CD4-positive, alpha-beta memory T cell (primary cell): ENCODE measurements around the gene BARHL1. TPM values are rescaled to one million over a fixed set of nuclear protein-coding genes. Genes with fewer than 3 reads are reported as not detected.

Experiments used
- CTCF ChIA-PET: fragments of 350-600 bp; sonication (Branson Sonifier 250); formaldehyde crosslinking; loops from one replicate; lab custom pipeline; 2021; ENCODE audit warnings: inconsistent platforms; ENCODE audit not compliant: partially characterized antibody; lab: Charles Lee
- POLR2A ChIA-PET: fragments of 350-600 bp; sonication (Branson Sonifier 250); formaldehyde crosslinking; loops from one replicate; lab custom pipeline; 2021; ENCODE audit not compliant: partially characterized antibody; lab: Charles Lee
- DNase-seq, 5 donors: peaks; one replicate each; pipeline versions ENCODE4 v3.0.0 to v3.0.0-alpha.2; 2020 to 2022; ENCODE audit warnings: mixed read lengths in 1 of 5
- H3K27ac ChIP-seq: one replicate; pipeline ENCODE4 v1.7.0; 2013; ENCODE audit warnings: low read depth, low read length
- H3K27me3 ChIP-seq: 2 replicates; pipeline ENCODE4 v1.7.0; 2013; ENCODE audit warnings: mild to moderate bottlenecking, low read length, moderate library complexity; ENCODE audit not compliant: insufficient read depth
- H3K36me3 ChIP-seq: 2 replicates; pipeline ENCODE4 v1.7.0; 2013; ENCODE audit warnings: mild to moderate bottlenecking, low read length, moderate library complexity; ENCODE audit not compliant: insufficient read depth
- H3K4me1 ChIP-seq: 2 replicates; pipeline ENCODE4 v1.7.0; 2013; ENCODE audit warnings: mild to moderate bottlenecking, low read length, moderate library complexity; ENCODE audit not compliant: insufficient read depth
- H3K4me3 ChIP-seq, 2 donors: one replicate each; pipeline ENCODE4 v1.7.0; 2013; ENCODE audit warnings: low read length in 2 of 2, mild to moderate bottlenecking in 1 of 2
- H3K9me3 ChIP-seq, 2 donors: one replicate each; pipeline ENCODE4 v1.7.0; 2013; ENCODE audit warnings: low read length in 2 of 2, control low read depth in 1 of 2; ENCODE audit not compliant: control insufficient read depth in 1 of 2
- H3K27ac Mint-ChIP-seq, 7 donors: one replicate each; pipeline ENCODE4 v1.8.0; 2020 to 2021; ENCODE audit warnings: mixed read lengths in 7 of 7, mild to moderate bottlenecking in 6 of 7, inconsistent platforms in 3 of 7, moderate library complexity in 3 of 7
- H3K27me3 Mint-ChIP-seq, 2 donors: one replicate each; pipeline ENCODE4 v1.8.0; 2020 to 2021; ENCODE audit warnings: mixed read lengths in 2 of 2
- H3K36me3 Mint-ChIP-seq, 2 donors: one replicate each; pipeline ENCODE4 v1.8.0; 2020 to 2021; ENCODE audit warnings: mixed read lengths in 2 of 2, inconsistent platforms in 1 of 2, mild to moderate bottlenecking in 1 of 2
- H3K4me1 Mint-ChIP-seq, 4 donors: one replicate each; pipeline ENCODE4 v1.8.0; 2020 to 2021; ENCODE audit warnings: mixed read lengths in 4 of 4, mild to moderate bottlenecking in 1 of 4
- H3K4me3 Mint-ChIP-seq, 8 donors: one replicate each; pipeline ENCODE4 v1.8.0; 2020 to 2021; ENCODE audit warnings: mixed read lengths in 8 of 8, mild to moderate bottlenecking in 7 of 8, moderate library complexity in 6 of 8, inconsistent platforms in 3 of 8
- H3K9me3 Mint-ChIP-seq, 8 donors: one replicate each; pipeline ENCODE4 v1.8.0; 2020 to 2021; ENCODE audit warnings: mixed read lengths in 8 of 8, mild to moderate bottlenecking in 5 of 8, inconsistent platforms in 3 of 8, moderate library complexity in 1 of 8
- intact Hi-C: fragments of 100-400 bp; cut with micrococcal nuclease; formaldehyde crosslinking; loops from one replicate; pipeline ENCODE4 v1.15.1; 2023
- polyA plus RNA-seq, 2 donors: library from polyadenylated mRNA; unstranded; fragments of 300-500 nt; fragmentation: Illumina TruSeq; gene quantifications; one replicate each; pipeline ENCODE4 v1.2.3, GENCODE V29; 2021
- total RNA-seq, 2 experiments: library from RNA; stranded (reverse); gene quantifications; one replicate each; pipeline ENCODE4 v1.2.3, GENCODE V29; 2021

Gene BARHL1
- total and polyA plus RNA-seq, 4 experiments from 2014 or later: not detected

GRCh38 chr9:132547976-132548730 lies 34.3 kb upstream of the BARHL1 start:
- ChIA-PET POLR2A (no interaction called here), CTCF (no interaction called here)
- Histone ChIP-seq H3K9me3 (no peaks in the 10 kb centered on the region), H3K36me3 (no peaks in the 10 kb centered on the region), H3K4me1 (no peaks in the 10 kb centered on the region), H3K27ac (no peak overlapping the region), H3K4me3 (no peak overlapping the region), H3K27me3 (no peaks in the 10 kb centered on the region)
- Mint-ChIP-seq H3K4me1 (no peaks in the 10 kb centered on the region), H3K9me3 (no peaks in the 10 kb centered on the region), H3K27me3 (peaks cover 15 to 19% of the 10 kb centered on the region in 2 donors), H3K27ac (no peak overlapping the region), H3K4me3 (no peak overlapping the region), H3K36me3 (no peaks in the 10 kb centered on the region)
- no peak for DNase-seq
- intact Hi-C loops: no loop called here

DNA sequence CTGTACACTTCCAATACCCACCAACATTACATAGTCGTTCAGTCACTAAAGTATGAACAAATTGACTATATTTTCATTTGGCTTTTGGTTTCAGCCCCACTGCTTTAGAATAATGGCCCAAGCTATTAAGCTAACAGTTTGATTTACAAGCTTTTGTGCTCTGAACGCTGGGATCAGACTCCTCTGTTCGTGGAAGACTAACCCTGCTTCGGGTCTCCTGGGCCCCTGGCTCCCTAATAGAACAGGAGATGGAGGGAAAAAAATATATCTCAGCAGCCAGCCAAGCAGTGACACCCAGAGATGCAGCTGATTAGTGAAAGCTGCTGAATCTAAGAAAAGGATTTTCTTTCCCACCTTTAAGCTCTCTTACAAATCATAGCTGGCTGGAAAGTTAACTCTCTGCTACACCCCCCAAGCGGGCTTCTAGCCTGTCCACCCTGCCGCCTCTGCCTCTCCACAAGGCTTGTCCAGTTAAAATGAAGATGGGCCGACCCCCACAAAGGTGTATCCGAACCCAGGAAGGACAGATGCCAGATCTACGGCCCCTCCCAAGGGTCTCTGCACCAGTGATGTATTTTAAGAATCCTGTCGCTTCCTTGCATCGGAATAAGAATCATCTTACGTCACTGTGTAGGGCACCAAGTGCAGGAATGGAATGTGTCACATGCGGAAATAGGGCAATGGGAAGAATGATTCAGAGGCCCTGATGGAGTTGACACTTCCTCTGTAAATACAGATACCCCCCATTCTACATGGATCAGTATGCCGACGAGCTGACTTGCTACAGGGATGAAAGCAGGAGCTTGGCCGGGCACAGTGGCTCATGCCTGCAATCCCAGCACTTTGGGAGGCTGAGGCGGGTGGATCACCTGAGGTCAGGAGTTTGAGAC lies 33.4 kb upstream of the BARHL1 start:
- Histone ChIP-seq H3K36me3 (no peaks in the 10 kb centered on the region), H3K27me3 (no peaks in the 10 kb centered on the region), H3K4me3 (no peak overlapping the region), H3K27ac (no peak overlapping the region), H3K4me1 (no peaks in the 10 kb centered on the region), H3K9me3 (no peaks in the 10 kb centered on the region)
- Mint-ChIP-seq H3K36me3 (no peaks in the 10 kb centered on the region), H3K4me3 (no peak overlapping the region), H3K9me3 (no peaks in the 10 kb centered on the region), H3K4me1 (no peaks in the 10 kb centered on the region), H3K27ac (no peak overlapping the region), H3K27me3 (peaks cover 15 to 20% of the 10 kb centered on the region in 2 donors)
- DNase-seq: no peak
- ChIA-PET POLR2A (no interaction called here), CTCF (no interaction called here)
- intact Hi-C loops: no loop called here

DNA sequence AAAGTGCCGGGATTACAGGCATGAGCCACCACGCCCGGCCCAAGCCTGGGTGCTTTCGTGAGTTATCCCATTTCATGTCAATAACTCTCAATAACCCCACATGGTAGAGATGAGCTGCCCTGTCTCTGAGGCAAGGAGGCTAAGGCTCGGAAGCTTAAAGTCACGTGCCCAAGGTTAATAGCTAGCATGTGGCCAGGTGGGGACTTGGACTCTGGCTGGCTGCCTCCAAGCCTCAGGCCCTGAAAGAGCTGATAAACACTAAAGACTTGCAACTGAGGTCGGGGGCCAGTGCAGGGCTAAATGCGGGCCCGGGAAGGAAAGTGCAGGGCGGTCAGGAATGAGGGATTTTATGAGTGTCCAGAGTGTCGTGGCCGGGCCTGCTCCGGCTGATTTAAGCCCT lies 30.9 kb upstream of the BARHL1 start:
- H3K27ac ChIP-seq: no peak overlapping the region
- Mint-ChIP-seq H3K27me3 (peaks cover 27 to 31% of the 10 kb centered on the region in 2 donors), H3K27ac (no peak overlapping the region), H3K4me3 (no peak overlapping the region), H3K36me3 (no peaks in the 10 kb centered on the region), H3K9me3 (no peaks in the 10 kb centered on the region), H3K4me1 (no peaks in the 10 kb centered on the region)
- H3K4me3 ChIP-seq: no peak overlapping the region
- no peak for DNase-seq
- ChIA-PET POLR2A (no interaction called here), CTCF (no interaction called here)
- H3K36me3 ChIP-seq: no peaks in the 10 kb centered on the region
- H3K27me3 ChIP-seq: no peaks in the 10 kb centered on the region
- H3K9me3 ChIP-seq: no peaks in the 10 kb centered on the region
- H3K4me1 ChIP-seq: no peaks in the 10 kb centered on the region
- intact Hi-C loops: no loop called here

DNA sequence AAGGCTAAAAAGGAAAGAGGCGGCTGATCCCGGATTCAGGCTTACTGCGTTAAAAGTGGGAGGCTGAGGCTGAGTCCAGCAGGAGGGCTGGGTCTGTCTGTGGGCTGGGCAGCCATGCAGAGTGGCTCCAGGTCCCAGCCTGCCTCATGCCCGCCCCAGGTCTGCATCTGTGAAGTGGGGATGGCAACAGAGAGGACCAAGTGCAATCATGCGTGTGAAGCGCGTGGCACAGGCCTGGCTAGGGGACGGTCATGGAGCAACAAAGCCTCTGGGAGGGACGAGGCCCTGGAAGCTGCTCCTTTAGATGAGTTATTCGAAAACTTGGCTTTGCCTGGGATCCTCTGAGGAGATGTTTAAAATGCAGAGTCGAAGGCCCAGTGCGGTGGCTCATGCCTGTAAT lies 30.4 kb upstream of the BARHL1 start:
- Mint-ChIP-seq H3K36me3 (no peaks in the 10 kb centered on the region), H3K27ac (no peak overlapping the region), H3K4me1 (no peaks in the 10 kb centered on the region), H3K27me3 (peaks cover 25 to 31% of the 10 kb centered on the region in 2 donors), H3K9me3 (no peaks in the 10 kb centered on the region), H3K4me3 (no peak overlapping the region)
- DNase-seq: no peak
- CTCF ChIA-PET: no interaction called here
- POLR2A ChIA-PET: no interaction called here
- H3K4me1 ChIP-seq: no peaks in the 10 kb centered on the region
- no peaks in the 10 kb centered on the region for H3K27me3 ChIP-seq
- H3K4me3 ChIP-seq: no peak overlapping the region
- intact Hi-C loops: no loop called here
- H3K9me3 ChIP-seq: no peaks in the 10 kb centered on the region
- H3K36me3 ChIP-seq: no peaks in the 10 kb centered on the region
- no peak overlapping the region for H3K27ac ChIP-seq

- no peaks in the 10 kb centered on the region for H3K4me1 Mint-ChIP-seq
- peaks cover 0 to 6% (median 5%) of the 10 kb centered on the region in 8 donors for H3K9me3 Mint-ChIP-seq
- Histone ChIP-seq H3K27ac (no peak overlapping the region), H3K36me3 (no peaks in the 10 kb centered on the region), H3K9me3 (no peaks in the 10 kb centered on the region), H3K27me3 (no peaks in the 10 kb centered on the region), H3K4me3 (no peak overlapping the region), H3K4me1 (no peaks in the 10 kb centered on the region)
- H3K27ac Mint-ChIP-seq: no peak overlapping the region
- intact Hi-C loops: no loop called here
- H3K27me3 Mint-ChIP-seq: peaks cover 16 to 31% of the 10 kb centered on the region in 2 donors
- CTCF ChIA-PET: no interaction called here
- H3K4me3 Mint-ChIP-seq: no peak overlapping the region
- peaks cover 0 to 4% of the 10 kb centered on the region in 2 donors for H3K36me3 Mint-ChIP-seq
- DNase-seq: no peak
- POLR2A ChIA-PET: no interaction called here
Measured at GRCh38 chr9:132554755-132555154, 27.7 kb upstream of the BARHL1 start.

DNA sequence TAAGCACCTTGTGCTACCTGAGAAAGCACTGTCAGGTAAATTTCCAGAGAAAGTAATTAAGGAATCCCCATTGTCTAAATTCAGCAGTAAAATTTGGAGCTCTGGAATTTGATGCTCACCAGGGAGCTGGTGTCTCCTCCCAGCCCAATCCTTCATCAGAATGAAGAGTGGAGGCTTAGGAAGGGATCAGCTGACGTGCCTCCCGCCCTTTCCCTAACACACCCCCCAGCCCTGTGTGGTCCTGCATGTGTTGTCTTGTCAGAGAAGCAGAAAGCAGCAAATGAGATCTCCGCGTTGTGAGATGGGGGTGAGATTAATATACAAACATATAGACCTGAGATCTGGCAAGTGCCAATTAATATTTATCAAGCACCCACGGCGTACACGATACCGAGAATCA lies 26.9 kb upstream of the BARHL1 start:
- no peaks in the 10 kb centered on the region for H3K4me1 ChIP-seq
- no peaks in the 10 kb centered on the region for H3K9me3 ChIP-seq
- H3K4me1 Mint-ChIP-seq: no peaks in the 10 kb centered on the region
- ChIA-PET CTCF (no interaction called here), POLR2A (no interaction called here)
- H3K4me3 Mint-ChIP-seq: no peak overlapping the region
- H3K27me3 Mint-ChIP-seq: peaks cover 18 to 31% of the 10 kb centered on the region in 2 donors
- H3K27me3 ChIP-seq: no peaks in the 10 kb centered on the region
- H3K4me3 ChIP-seq: no peak overlapping the region
- DNase-seq: no peak
- H3K27ac Mint-ChIP-seq: no peak overlapping the region
- H3K36me3 Mint-ChIP-seq: peaks cover 0 to 4% of the 10 kb centered on the region in 2 donors
- H3K36me3 ChIP-seq: no peaks in the 10 kb centered on the region
- peaks cover 0 to 10% (median 5%) of the 10 kb centered on the region in 8 donors for H3K9me3 Mint-ChIP-seq
- intact Hi-C loops: no loop called here
- no peak overlapping the region for H3K27ac ChIP-seq

DNA sequence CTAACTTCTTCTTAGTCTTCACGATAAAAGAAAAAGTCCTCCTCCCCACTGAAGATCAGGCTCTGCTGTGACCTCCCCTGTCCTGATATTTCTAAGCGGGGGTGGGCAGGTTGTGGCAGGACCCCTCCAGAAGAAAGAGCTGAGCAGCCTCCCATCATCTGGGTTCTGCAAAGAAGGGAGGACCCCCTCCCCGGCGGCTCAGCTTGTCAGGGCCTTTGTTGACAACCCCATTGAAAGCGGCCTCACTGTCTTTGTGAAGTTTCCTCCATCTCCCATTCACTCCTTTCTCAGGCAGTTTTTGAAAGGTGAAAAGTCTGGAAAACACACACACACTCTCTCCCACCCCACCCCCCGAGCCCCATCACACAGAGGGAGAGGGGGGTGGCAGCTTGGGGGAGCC lies 26.2 kb upstream of the BARHL1 start:
- Mint-ChIP-seq H3K4me1 (no peaks in the 10 kb centered on the region), H3K4me3 (no peak overlapping the region), H3K36me3 (peaks cover 0 to 4% of the 10 kb centered on the region in 2 donors), H3K27ac (no peak overlapping the region), H3K27me3 (peaks cover 22 to 34% of the 10 kb centered on the region in 2 donors), H3K9me3 (peaks cover 0 to 10% (median 5%) of the 10 kb centered on the region in 8 donors)
- CTCF ChIA-PET: no interaction called here
- DNase-seq: no peak
- POLR2A ChIA-PET: no interaction called here
- H3K9me3 ChIP-seq: no peaks in the 10 kb centered on the region
- H3K4me3 ChIP-seq: no peak overlapping the region
- no peaks in the 10 kb centered on the region for H3K4me1 ChIP-seq
- H3K27me3 ChIP-seq: no peaks in the 10 kb centered on the region
- no peak overlapping the region for H3K27ac ChIP-seq
- intact Hi-C loops: no loop called here
- H3K36me3 ChIP-seq: no peaks in the 10 kb centered on the region
